ENCODE measurements around the gene PLB1.
"Not testable (repeated sequence)": the region's sequence is repeated elsewhere in the genome, so short reads cannot be mapped to it uniquely, and the experiment has no call there.

Gene PLB1

DNA sequence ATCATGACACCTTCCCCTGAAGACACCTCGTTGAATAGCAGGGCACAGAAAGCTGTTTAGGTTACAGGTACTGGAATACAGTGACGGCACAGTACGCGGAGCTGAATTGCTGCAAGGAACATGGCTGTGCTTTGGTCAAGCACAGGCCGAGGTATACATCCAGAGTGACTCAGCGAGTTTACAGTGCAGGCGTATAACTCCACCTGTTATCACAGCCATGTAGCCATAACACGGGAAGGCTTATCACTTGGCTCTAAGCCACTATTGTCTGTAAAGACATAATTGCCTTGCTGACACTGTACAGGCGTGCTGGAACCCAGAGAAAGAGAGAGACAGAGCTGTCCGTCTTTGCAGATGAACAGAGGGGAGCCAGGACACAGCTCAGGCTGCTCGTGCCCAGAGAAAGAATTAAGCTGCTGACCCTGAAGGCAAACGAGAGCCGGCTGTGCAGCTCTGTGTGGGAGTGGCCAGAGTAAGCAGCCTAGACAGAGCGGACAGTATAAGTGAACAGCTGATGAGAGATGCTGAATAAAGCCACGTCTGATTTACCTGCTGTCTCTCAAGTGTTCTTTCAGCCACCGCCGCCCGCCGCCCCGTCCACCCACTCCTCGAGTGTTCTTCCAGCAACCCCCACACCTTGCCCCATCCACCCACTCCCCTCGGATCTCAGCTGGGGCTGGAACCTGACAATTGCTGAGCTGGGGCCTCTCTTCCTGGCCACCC is 168.4 kb downstream of the PLB1 start:
- H3K4me3 ChIP-seq (ENCODE audit: low read depth, low read length) = no peak overlapping the region
- DNase-seq (ENCODE audit: low read depth, low spot score) = no peak
- TF ChIP-seq, protein P1, sequence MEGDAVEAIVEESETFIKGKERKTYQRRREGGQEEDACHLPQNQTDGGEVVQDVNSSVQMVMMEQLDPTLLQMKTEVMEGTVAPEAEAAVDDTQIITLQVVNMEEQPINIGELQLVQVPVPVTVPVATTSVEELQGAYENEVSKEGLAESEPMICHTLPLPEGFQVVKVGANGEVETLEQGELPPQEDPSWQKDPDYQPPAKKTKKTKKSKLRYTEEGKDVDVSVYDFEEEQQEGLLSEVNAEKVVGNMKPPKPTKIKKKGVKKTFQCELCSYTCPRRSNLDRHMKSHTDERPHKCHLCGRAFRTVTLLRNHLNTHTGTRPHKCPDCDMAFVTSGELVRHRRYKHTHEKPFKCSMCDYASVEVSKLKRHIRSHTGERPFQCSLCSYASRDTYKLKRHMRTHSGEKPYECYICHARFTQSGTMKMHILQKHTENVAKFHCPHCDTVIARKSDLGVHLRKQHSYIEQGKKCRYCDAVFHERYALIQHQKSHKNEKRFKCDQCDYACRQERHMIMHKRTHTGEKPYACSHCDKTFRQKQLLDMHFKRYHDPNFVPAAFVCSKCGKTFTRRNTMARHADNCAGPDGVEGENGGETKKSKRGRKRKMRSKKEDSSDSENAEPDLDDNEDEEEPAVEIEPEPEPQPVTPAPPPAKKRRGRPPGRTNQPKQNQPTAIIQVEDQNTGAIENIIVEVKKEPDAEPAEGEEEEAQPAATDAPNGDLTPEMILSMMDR (IDR thresholded peaks at IDR 0.05; ENCODE audit: low read depth, low read length) = no peak
- in situ Hi-C loops (cut with HindIII; ENCODE audit: low sequenced_read_pairs) = no loop called here

DNA sequence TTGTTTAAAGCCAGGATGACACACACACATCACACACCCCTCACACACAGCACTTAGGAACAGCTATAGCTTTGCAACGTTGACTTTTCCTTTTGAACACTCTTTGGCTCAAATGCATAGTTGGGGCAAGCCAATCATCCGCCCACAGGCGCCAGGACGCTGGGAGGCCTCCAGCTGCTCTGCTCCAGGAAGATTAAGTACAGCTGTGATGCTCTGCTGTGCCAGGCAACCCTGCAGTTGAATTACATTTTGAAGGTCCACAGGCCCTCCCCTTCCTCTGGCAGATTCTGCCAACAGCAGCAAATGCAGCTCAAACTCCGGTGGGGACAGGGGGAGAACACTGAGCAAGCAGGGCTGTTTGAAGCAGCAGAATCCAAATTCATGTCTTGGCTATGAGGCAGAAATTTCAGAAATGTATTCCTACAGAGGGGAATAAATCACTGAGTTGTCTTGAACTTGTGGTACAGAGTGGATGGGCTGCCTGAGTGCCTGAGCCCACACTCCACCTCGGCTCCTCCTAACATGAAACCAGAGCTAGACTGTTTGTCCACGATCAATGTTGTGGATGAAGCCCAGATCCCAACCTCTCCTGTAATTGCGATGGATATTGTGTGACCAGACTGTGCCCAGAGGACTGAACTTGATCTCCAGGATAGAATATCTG is 169.3 kb downstream of the PLB1 start:
- no peak overlapping the region for H3K4me3 ChIP-seq (ENCODE audit: low read depth, low read length)
- TF ChIP-seq, protein P1 (IDR thresholded peaks at IDR 0.05; ENCODE audit: low read depth, low read length) = no peak
- DNase-seq (ENCODE audit: low read depth, low spot score) = peak; percentile 88
- in situ Hi-C loops (cut with HindIII; ENCODE audit: low sequenced_read_pairs) = no loop called here

DNA sequence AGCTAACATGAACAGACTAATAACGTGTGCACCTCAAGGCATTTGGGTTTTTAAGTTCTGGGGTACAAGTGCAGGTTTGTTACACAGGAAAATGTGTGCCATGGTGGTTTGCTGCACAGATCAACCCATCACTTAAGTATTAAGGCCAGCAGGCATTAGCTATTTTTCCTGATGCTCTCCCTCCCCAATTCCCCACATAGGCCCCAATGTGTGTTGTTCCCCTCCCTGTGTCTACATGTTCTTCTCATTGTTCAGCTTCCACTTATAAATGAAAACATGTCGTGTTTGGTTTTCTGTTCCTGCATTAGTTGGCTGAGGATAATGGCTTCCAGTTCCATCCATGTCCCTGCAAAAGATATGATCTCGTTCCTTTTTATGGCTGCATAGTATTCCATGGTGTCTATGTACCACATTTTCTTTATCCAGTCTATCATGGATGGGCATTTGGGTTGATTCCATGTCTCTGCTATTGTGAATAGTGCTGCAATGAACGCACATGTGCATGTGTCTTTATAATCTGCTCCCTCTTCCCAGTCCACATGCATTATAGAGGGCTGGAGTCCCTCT is 170.0 kb downstream of the PLB1 start:
- H3K4me3 ChIP-seq (ENCODE audit: low read depth, low read length); DNase-seq (ENCODE audit: low read depth, low spot score); in situ Hi-C loops (cut with HindIII; ENCODE audit: low sequenced_read_pairs): not testable (repeated sequence)

DNA sequence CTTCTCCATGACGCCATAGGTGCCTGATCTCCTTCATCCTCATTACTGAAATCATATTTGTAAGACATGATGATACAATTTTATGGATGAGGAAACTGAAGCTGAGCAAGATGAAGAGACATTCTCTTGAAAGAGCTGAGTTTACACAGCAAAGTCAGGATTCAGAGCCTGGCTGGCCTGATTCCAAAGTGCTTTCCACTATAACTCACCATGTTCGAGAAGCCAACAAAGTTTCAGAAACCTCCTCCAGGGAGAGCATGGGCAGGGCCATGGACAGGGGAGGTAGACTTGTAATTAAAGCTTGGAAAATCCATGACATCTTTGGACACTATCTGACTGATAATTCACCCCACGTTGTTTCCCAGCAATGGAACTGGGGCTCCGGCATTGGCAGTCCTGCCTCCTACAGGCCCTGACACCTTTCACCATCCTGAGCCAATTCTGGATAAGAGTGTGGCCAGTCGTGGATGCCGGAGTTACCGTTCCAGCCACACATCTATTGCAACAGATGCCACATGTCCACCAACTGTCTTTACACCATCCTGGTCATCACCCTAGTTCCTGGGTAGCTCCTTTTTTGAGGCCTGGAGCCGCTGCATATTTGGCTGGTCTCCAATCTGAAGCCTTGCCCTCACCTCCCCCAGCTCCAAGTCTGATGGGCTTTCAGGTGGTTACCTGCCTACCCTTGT is 170.8 kb downstream of the PLB1 start:
- in situ Hi-C loops (cut with HindIII; ENCODE audit: low sequenced_read_pairs) = no loop called here
- H3K4me3 ChIP-seq (ENCODE audit: low read depth, low read length) = no peak overlapping the region
- TF ChIP-seq, protein P1 (IDR thresholded peaks at IDR 0.05; ENCODE audit: low read depth, low read length) = no peak
- DNase-seq (ENCODE audit: low read depth, low spot score) = no peak

DNA sequence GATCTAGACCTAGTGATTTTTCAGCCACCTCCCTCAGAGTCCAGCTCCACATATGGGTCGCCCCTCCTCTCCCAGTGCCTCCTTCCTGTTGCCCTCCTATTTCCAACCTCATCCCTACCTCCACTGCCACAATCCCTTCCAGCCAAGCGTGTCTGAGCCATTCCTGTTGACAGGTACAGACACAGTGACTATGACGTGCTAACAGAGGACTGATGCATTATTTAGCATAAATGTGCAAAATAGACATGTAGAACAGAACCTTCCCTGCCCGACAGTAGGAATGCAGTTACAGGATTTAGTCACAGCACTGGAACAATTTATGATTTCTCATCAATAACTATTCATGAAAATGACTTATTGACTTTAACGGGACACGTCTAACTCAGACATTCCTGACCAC is 171.4 kb downstream of the PLB1 start:
- H3K4me3 ChIP-seq (ENCODE audit: low read depth, low read length) = no peak overlapping the region
- in situ Hi-C loops (cut with HindIII; ENCODE audit: low sequenced_read_pairs) = no loop called here
- no peak for DNase-seq (ENCODE audit: low read depth, low spot score)
- TF ChIP-seq, protein P1 (IDR thresholded peaks at IDR 0.05; ENCODE audit: low read depth, low read length) = no peak

DNA sequence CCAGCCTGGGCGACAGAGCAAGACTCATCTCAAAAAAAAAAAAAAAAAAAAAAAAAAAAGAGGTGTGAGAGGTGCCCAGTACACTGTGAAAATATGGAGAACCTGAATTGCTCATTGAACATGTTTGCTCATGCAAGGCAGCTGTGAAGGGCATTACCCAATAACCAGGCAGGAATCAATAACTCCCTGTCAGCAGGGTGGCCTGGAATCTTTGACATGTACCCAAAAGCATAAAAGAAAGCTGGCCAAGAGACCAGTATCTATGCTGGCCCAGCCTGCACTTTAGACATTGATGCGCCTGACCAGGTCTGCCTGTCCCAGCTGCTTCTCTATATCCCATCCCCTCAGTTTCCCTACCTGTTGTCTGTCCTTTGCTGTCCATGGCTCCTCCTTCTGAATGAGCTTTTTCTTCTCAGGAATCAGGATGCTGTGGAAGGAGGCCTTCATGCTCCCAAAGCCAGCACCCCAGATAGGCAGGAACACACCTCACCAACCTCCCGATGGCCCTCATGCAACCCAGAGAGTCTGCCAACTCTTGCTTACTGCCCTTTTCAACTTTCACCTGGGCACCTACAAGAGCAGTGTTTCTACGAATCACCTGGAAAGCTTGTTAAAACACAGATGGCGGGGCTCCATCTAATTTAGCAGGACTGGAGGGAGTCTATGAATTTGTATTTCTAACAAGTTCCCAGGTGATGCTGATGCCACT is 172.4 kb downstream of the PLB1 start:
- in situ Hi-C loops (cut with HindIII; ENCODE audit: low sequenced_read_pairs) = no loop called here
- TF ChIP-seq, protein P1 (IDR thresholded peaks at IDR 0.05; ENCODE audit: low read depth, low read length) = no peak
- no peak overlapping the region for H3K4me3 ChIP-seq (ENCODE audit: low read depth, low read length)
- no peak for DNase-seq (ENCODE audit: low read depth, low spot score)
